GM21367 (cell line): Measurements from ENCODE around the gene UBA1.

Source experiments
- ATAC-seq: cut with Tn5 transposase; IDR thresholded peaks from one replicate; pipeline ENCODE4 v1.9.1; 2021; ENCODE audit not compliant: unreplicated experiment

Gene UBA1

DNA sequence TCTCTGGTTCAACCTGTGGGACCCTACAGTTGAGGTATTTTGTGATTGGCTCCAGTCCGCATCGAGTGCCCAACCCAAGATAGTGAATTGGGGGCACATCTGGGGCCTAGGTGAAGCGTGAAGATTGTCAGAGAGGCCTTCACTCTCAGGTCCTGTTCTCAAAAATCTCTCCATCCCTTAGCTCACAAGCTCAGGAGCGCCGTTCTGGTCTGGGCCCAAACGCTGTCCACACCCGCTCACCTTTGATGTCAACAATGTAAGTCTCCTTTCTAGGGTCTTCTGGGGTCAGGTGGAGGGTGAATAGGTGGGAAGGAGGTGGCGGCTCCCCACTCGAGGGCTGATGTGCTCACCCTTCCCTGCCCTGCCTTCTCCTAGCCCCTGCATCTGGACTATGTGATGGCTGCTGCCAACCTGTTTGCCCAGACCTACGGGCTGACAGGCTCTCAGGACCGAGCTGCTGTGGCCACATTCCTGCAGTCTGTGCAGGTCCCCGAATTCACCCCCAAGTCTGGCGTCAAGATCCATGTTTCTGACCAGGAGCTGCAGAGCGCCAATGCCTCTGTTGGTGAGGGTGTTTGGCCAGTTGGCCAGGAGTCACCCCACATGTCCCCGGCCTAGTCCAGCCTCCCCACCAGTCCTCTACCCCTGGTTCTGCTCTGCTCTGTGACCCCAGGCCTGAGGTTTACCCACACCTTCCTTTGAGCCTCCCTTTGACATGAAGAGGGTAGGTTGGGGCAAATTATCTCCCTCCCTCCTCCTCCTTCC lies 17.2 kb downstream of the UBA1 start:
- ATAC-seq = no peak

DNA sequence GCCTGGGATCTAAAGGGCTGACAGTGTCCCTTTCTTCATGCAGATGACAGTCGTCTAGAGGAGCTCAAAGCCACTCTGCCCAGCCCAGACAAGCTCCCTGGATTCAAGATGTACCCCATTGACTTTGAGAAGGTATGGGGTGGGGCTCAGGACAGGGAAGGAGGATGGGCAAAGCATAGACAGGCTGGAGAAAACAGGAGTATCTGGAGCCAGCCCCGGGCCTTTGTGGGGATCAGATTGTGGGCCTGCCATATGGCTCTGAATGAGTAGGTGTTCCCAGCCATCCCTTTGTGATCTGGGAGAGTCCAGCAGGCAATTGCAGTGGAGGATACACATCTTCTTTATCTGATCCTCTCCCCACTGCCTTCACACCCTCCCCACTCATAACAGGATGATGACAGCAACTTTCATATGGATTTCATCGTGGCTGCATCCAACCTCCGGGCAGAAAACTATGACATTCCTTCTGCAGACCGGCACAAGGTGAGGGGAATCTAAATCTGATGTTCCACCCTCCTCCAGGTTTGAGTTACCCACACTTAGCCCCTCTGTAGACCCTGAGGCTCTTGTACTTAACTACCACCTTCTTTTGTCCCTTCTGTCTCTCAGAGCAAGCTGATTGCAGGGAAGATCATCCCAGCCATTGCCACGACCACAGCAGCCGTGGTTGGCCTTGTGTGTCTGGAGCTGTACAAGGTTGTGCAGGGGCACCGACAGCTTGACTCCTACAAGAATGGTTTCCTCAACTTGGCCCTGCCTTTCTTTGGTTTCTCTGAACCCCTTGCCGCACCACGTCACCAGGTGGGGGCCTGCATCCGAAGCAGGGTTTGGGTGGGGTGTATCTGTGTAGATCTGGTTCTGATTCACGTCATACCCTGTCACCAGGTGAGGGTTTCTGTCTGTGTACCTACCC lies 19.0 kb downstream of the UBA1 start:
- no peak for ATAC-seq

DNA sequence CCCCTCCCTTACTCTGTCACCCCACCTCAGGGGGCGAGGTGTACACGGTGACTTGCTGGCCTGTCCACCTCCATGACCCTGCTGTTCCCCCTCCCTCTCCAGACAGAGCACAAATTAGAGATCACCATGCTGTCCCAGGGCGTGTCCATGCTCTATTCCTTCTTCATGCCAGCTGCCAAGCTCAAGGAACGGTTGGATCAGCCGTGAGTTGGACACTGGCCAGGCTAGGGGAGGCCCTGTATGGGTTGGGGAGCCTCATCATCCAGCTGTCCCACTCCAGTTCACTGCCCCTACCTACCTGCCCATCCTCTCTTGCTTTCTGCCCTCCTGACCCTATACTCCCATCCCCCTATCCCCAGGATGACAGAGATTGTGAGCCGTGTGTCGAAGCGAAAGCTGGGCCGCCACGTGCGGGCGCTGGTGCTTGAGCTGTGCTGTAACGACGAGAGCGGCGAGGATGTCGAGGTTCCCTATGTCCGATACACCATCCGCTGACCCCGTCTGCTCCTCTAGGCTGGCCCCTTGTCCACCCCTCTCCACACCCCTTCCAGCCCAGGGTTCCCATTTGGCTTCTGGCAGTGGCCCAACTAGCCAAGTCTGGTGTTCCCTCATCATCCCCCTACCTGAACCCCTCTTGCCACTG lies 20.9 kb downstream of the UBA1 start:
- ATAC-seq = no peak

DNA sequence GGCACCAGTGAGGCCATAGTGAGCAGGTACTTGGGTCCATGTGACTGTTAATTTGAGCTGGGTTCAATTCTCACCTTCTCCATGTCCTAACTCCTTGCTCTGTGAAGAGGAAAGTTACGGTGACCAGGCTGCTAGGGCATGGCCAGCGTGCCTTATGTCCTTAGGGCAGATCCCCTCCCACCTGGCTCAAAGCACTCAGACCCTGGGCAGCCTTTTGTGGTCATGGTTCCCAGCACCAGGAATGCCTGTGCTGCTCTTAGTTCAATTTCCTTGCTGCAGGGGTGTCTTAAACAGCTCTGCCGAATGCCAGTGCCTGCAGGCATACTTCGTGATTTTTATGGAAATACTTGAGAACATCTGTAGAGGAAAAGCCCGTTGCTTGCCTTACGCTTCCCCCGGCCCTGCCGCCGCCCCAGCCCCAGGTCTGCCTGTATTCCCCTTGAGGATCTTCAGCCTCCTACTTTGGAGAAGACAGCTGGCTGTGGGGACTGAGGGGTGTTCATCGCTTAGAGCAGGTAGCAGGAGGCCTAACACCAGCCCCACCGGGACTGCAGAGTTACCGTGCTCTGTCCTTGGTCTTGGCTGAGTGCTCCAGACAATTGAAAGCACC lies 21.8 kb downstream of the UBA1 start:
- no peak for ATAC-seq

DNA sequence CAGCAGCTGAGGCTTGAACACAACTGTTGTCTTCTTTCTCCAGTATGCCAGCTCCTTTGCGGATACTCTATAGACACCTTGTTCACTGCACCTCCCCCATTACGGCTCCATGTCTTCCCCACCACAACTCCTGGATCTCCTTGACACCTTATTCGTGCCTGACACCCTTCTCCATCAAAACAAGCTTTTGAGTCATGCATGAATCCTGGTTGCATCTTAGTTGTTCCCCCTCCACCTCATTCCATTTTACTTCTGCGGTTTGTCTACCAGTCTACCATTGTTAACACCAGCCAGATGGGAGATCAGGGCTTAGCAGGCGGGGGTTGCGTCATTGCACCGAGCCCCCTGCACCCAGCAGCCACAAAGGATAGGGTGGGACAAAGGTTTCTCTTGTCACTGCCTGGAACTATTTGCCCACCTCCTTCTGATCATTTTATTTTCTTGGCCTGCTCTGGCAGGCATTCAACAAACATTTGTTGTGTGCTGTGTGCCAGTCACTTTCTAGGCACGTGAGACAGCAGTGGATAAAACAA lies 22.8 kb downstream of the UBA1 start:
- ATAC-seq = no peak

DNA sequence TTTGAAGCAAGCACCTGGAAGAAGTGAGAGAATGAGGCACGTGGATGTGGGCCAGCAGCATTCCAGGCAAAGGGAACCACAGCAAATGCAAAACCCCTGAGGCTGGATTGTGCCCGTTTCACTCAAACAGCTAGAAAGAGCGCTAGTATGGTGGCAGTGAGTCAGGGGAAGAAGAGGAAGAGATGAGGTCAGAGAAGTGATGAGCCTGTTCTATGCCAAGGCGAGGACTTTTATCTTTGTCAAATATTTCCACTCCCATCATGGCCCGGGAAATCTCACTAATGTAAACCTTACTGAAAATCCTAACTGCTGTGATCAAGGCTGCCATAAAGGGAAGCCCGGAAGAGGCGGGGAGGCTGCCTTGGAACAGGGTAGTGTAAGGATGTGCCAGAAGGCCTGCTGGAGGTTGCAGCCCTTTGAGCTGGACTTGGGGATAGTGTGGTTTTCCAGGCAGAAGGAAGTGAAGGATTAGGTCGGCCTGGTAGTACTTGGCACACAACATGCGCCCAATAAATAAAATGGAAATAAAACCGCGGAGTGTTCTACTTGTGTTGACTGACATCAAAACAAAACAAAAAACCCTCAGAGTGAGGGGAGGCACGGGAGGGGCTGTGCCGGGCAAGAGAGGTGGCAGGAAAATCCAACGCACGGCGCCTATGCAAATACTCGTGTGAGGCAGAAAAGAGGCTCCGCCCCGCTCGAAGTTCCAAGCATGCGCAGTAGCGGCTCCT lies 23.7 kb downstream of the UBA1 start:
- no peak for ATAC-seq

DNA sequence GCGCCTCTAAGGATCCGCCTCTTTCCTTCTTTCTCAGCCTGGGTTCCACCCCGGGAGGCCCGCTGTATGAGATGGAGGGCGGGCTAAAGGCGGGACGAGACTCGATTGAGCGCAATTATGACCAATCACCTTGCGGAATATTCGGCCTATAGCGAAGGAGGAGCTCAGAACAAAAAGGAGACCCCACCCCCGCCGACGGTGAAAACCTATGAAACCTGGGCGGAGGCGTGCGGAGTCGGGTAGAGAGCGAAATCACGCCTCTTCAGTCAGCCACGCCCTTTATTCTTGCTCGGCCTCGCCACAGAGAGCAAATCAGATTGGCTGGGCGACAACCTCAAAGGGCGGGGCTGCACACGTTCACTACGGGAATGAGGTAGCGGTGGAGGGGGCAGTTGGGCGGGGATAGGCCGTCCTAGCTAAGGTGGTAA lies 24.2 kb downstream of the UBA1 start:
- peak; percentile 75 for ATAC-seq

DNA sequence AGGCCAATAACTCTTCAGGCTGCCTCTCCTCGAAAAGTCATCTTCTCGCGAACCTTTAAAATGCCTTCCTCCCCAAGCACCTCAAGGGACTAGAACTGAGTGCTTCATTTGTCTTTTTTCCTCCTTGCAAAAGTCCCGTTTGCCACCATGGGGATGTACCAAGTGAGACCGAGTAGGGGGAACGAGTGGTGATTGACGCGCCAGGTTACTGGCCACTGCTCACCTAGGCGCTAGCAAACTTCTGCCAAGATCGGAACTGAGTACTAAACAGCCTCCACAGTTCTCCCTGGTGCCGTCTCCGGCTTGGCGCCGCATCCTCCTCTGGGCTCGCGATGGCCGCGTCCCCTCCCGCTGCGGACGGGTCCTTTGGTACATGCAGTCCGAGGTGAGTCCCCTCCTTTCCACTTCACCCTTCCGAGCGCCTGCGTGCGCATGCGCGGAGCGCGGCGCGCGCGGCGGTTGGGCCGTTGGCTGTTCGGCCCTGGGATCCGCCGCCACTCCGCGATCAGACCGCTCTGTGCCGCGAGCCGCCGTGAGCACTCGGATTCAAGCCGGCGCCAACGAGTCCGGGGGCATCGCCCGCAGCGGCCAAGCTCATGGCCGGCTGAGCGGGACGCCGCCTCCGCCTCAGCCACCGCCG lies 24.8 kb downstream of the UBA1 start, which contains the start of gene CDK16:
TSS of gene CDK16 (plus strand) at position 402 of the 640 bp plus-strand sequence. CDS start 4,877 bp downstream, outside the sequence.
- peak; percentile 17 for ATAC-seq

DNA sequence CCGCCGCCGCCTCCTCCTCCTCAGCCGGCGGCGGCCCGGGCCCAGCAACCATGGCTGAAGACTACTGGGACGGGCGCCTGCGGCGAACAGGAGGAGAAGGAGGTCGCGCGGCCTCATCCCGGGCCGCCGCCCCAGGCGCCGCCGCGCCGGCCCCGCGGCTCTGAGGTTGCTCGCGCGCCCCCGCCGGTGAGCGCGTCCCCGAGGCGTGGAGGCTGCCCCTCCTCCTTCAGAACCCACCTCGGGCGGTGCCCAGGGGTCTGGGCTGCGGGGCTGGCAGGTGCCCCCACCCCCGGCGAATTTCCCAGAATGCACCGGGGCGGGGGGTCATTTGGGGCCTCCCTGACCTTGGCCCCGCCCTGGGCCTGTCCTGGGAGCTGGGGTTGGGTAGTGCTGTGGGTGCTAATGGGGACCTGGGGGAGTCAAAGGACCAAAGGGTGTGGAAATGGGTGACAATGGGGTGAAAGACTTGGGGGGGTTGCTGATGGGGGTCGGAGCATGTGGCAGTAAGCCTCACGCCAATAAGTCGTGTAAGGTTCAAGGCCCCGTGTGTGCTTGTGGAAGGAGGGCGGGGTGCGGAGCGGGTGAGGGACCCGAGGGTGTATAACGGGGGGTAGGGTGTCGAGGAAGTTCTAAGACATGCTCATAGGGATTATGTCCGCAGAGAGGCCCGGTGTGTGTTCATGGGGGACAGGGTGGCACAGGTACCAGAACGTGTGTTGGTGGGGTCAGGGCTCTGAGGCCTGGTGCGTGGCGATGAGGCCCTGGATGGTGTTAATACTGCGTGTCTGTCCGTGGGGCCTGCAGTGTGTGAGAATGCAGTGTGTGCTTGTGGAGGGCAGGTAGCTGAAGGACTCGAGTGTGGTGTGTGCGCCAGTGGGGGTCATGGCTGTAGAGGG lies 25.5 kb downstream of the UBA1 start:
- no peak for ATAC-seq

DNA sequence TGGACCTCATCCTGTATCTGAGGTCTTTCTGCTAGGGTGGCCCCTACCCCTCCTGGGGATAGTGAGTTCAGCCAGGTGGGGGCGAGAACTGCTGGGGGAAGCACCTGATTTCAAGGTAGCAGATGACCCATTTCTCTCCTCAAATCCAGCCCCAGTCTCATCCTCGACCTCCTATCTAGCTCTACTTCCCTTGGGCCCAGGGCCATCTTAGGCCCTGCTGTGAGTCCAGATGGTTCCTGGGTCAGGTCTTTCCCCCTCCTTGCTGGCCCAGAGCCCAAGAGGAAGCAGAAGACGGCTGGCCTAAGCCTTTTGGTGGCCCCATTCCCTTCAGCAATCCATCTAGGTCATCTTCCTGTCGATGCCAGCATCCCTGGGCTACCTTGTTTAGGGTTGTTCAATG lies 28.1 kb downstream of the UBA1 start:
- ATAC-seq = no peak

DNA sequence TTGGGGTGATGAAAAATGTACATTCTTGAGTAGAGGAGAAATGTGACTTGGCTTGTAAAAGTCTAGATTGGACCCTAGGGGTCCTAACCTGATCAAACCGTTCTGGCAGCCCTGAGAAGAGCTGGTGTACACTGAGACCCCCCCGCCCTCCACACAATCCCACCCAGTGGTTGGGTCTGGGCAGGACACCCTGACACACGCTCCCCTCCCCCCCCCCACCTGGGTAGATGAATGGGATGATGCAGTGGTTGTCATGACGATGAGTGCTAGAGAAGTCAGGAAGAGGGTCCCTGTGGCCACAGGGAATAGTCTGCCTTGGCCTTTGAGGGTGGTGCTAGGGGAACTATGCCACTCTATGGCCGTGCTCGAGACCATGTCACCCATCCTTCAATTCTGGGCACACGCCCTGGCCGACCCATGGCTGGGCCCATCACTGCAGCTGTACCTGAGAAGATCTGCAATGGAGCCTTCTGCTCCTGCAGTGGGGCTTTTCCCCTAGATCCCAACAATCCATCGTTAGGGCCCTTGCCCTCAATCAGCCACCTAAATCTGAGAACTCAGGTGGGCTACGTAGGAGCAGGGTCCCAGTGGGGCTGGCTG lies 29.2 kb downstream of the UBA1 start:
- no peak for ATAC-seq

DNA sequence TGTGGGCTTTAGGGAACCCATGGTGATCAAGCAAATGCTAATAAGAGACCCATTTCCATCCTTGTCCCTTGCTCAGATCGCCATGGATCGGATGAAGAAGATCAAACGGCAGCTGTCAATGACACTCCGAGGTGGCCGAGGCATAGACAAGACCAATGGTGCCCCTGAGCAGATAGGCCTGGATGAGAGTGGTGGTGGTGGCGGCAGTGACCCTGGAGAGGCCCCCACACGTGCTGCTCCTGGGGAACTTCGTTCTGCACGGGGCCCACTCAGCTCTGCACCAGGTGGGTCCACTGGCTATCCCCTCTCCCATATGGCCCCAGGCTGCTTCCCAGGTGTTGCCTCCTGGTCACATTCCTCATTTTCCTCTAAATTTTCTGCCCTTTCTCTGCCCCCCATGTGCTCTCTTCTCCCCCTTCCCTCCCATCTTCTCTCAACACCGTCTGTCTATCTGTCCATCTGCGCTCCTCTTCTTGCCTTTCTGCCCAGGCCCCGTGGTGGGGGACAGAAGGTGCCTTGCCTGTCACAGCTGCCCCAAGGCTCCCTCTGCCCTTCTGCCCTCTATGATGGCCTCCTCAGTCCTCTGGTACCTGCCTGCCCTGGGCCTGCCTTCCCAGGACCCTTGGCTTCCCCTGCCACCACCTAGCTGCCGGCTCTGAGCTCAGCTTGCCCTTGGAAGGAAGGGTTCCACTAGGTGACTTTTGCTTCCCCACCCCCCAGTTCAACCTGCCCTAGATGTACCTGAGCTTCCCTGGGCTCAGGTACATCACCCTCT lies 30.0 kb downstream of the UBA1 start:
- ATAC-seq = no peak

DNA sequence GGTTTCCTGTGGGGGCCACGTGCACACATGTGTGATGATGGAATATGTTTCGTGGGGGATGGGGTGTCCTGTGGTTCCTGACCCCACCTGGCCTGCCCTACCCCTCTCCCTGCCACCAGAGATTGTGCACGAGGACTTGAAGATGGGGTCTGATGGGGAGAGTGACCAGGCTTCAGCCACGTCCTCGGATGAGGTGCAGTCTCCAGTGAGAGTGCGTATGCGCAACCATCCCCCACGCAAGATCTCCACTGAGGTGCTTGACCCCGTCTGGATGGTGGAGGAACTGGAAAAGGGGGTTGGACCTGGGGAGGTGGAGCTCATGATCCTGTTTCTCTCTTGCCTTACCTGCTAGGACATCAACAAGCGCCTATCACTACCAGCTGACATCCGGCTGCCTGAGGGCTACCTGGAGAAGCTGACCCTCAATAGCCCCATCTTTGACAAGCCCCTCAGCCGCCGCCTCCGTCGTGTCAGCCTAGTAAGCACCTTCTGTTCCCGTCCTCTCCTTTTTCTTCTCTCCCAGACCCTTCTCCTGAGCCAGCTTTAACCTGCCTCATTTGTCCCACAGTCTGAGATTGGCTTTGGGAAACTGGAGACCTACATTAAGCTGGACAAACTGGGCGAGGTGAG lies 30.8 kb downstream of the UBA1 start:
- no peak for ATAC-seq

DNA sequence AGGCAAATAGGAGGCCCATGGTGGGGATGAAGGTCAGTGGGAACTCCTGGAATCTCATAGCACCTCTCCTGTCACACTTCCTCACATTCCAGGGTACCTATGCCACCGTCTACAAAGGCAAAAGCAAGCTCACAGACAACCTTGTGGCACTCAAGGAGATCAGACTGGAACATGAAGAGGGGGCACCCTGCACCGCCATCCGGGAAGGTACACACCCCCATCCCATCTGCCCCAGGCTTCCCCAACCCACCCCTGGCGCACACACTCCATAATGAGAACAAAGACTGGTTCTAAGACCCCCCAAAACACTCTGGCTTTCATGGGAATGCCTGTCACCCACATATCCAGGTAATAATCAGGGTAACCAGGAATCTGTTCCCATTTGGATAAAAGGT lies 31.3 kb downstream of the UBA1 start:
- no peak for ATAC-seq

DNA sequence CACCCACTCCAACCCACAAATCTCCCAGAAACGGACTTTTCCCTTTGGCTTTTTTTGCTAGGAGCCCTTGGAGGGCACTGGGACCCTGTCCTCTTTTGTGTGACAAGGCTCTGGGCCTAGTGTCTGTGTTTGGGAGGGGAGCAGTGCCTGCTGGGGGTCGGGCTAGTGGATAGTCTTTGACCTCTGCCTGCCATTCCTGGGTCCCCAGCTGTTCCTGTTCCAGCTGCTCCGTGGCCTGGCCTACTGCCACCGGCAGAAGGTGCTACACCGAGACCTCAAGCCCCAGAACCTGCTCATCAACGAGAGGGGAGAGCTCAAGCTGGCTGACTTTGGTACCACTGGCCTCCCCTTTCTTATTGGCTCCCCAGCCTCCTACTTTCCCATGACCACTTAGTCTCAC lies 32.4 kb downstream of the UBA1 start:
- no peak for ATAC-seq

DNA sequence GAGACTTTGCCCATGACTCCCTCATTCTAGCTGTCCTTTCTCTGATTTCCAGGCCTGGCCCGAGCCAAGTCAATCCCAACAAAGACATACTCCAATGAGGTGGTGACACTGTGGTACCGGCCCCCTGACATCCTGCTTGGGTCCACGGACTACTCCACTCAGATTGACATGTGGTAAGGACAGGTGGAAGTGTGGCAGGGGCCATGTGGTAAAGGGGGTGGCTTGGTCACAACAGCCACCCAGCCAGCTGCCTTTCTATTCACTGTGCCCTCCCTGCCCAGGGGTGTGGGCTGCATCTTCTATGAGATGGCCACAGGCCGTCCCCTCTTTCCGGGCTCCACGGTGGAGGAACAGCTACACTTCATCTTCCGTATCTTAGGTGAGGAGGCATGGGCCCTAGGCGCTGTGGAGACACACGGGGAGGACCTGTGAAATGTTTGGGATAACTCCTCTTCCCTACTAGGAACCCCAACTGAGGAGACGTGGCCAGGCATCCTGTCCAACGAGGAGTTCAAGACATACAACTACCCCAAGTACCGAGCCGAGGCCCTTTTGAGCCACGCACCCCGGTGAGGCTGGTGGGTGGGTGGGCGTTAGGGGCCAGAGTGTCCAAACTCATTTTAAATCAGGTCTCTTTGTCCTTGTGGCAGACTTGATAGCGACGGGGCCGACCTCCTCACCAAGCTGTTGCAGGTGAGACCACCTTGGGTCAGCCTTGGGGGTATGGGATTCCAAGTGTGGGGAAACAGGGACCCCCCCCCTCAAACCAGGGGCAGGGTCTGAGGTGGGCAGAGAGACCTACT lies 33.1 kb downstream of the UBA1 start:
- no peak for ATAC-seq

DNA sequence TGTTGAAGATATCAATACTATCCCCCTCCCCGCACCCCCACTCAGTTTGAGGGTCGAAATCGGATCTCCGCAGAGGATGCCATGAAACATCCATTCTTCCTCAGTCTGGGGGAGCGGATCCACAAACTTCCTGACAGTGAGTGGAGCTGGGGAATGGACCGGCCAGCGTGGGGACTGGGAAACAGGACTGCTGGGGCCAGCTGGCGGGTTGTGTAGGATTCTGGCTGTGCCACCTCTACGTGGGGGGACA lies 33.6 kb downstream of the UBA1 start:
- no peak for ATAC-seq
